Measurements from ENCODE around the gene TCAP. TPM values are rescaled to one million over a fixed set of nuclear protein-coding genes. Genes with fewer than 3 reads are reported as not detected.

The TCAP gene
- polyA plus RNA-seq, 1 experiment, result 0.12 TPM

DNA sequence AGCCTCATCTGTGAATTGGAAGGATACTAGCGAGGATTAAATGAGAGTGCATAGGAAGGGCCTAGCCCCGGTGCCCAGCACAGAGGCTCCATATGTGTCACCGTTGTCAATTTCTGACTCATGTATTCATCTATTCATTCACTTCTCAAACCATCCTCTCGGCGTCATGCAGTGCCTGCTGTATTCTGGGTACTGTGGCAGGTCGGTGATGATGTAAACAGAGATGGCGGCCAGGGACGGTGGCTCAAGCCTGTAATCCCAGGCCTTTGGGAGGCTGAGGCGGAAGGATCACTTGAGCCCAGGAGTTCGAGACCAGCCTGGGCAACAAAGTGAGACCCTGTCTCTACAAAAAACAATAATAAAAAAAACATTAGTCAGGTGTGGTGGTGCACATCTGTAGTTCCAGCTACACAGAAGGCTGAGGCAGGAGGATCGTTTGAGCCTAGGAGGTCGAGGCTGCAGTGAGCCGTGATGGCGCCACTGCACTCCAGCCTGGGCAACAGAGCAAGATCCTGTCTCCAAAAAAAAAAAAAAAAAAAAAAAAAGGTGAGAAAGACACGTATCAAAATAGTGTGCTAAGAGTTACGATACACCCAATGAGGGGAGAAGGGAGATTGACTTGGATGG is 42.7 kb upstream of the TCAP start:
- no peaks in the 10 kb centered on the region for H3K9me3 ChIP-seq (ENCODE audit: control insufficient read depth, insufficient read depth, low read length)
- ChIA-PET POLR2A (interaction anchor here (1.0 to 1.3 kb wide), 2 partner anchors 15 to 77 kb away, joined by 3 to 6 read pairs; partner anchors contain the start of gene ERBB2), CTCF (interaction anchor here (0.5 to 7.8 kb wide), 29 partner anchors 11 to 357 kb away, joined by 3 to 227 read pairs (median 7); partner anchors contain the start of genes MIEN1 and PNMT)
- H3K4me3 ChIP-seq (ENCODE audit: low read depth, low read length), result no peak overlapping the region
- H3K27me3 ChIP-seq (ENCODE audit: control insufficient read depth, insufficient read depth, low read length), result peaks cover 44% of the 10 kb centered on the region
- H3K27ac ChIP-seq (ENCODE audit: low read depth, low read length), result no peak overlapping the region
- no peak for DNase-seq (ENCODE audit: low read depth, low spot score)
- TF ChIP-seq, protein P1, sequence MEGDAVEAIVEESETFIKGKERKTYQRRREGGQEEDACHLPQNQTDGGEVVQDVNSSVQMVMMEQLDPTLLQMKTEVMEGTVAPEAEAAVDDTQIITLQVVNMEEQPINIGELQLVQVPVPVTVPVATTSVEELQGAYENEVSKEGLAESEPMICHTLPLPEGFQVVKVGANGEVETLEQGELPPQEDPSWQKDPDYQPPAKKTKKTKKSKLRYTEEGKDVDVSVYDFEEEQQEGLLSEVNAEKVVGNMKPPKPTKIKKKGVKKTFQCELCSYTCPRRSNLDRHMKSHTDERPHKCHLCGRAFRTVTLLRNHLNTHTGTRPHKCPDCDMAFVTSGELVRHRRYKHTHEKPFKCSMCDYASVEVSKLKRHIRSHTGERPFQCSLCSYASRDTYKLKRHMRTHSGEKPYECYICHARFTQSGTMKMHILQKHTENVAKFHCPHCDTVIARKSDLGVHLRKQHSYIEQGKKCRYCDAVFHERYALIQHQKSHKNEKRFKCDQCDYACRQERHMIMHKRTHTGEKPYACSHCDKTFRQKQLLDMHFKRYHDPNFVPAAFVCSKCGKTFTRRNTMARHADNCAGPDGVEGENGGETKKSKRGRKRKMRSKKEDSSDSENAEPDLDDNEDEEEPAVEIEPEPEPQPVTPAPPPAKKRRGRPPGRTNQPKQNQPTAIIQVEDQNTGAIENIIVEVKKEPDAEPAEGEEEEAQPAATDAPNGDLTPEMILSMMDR (IDR thresholded peaks at IDR 0.05; ENCODE audit: low read depth, low read length), result no peak

DNA sequence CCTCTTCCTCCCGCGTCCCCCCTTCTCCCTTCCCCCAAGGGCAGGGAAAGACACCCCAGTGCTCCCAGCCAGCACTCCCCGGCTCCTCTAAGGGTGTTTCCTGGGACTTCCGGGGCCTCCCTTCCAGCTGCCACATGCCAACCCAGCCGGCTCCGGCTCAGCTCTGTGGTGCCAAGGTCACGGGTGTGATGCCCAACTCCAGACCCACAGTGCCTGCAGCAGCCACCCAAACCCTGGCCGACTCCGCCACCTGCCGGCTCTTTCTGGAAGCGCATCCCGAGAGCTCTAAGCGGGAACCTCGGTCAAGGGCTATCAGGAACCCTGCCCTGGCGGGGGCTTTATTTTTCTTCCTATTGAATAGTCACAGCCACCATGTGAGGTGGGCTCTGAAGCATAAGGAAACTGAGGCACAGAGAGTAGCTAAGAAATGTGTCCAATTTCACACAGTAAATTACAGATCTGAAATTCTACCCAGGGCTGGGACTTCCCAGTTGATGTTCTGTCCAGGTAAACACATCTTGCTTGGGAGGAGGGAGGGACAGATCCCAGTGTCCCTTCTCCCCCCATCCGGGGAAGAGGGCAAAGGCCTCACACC is 41.7 kb upstream of the TCAP start:
- no peak for DNase-seq (ENCODE audit: low read depth, low spot score)
- Histone ChIP-seq H3K27me3 (ENCODE audit: control insufficient read depth, insufficient read depth, low read length) (peaks cover 53% of the 10 kb centered on the region), H3K9me3 (ENCODE audit: control insufficient read depth, insufficient read depth, low read length) (no peaks in the 10 kb centered on the region), H3K27ac (ENCODE audit: low read depth, low read length) (no peak overlapping the region), H3K4me3 (ENCODE audit: low read depth, low read length) (no peak overlapping the region)
- TF ChIP-seq, protein P1 (IDR thresholded peaks at IDR 0.05; ENCODE audit: low read depth, low read length), result peak; percentile 92
- ChIA-PET POLR2A (no interaction called here), CTCF (interaction anchor here (0.6 to 7.8 kb wide), 35 partner anchors 8 to 417 kb away, joined by 3 to 227 read pairs (median 4); partner anchors contain the start of genes PGAP3, PNMT, PSMD3 and STARD3)

DNA sequence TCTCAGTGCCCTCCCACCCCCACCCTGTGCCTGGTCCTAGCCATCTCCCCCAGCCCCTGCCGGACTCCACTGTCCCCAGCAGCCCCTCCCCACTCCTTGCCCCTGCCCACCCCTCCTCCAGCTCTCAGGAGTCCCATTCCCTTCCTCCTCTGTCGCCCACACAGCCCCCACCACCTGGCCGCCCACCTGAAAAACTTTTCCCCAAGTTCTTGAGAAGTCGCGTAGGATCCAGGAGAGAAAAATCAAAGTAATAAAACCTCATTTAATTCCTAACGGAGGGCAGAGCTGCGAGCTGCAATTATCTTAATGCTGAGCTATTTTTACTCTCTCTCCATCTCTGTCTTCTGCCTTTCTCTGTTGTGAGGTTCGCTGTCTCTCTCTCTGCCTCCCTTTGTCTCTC is 40.8 kb upstream of the TCAP start:
- Histone ChIP-seq H3K4me3 (ENCODE audit: low read depth, low read length) (no peak overlapping the region), H3K27me3 (ENCODE audit: control insufficient read depth, insufficient read depth, low read length) (peaks cover 57% of the 10 kb centered on the region), H3K9me3 (ENCODE audit: control insufficient read depth, insufficient read depth, low read length) (no peaks in the 10 kb centered on the region), H3K27ac (ENCODE audit: low read depth, low read length) (no peak overlapping the region)
- TF ChIP-seq, protein P1 (IDR thresholded peaks at IDR 0.05; ENCODE audit: low read depth, low read length), result no peak
- CTCF ChIA-PET, result interaction anchor here (1.6 to 7.8 kb wide), 5 partner anchors 9 to 96 kb away, joined by 8 to 227 read pairs (median 92); partner anchors contain the start of gene PNMT
- POLR2A ChIA-PET, result no interaction called here
- DNase-seq (ENCODE audit: low read depth, low spot score), result no peak

DNA sequence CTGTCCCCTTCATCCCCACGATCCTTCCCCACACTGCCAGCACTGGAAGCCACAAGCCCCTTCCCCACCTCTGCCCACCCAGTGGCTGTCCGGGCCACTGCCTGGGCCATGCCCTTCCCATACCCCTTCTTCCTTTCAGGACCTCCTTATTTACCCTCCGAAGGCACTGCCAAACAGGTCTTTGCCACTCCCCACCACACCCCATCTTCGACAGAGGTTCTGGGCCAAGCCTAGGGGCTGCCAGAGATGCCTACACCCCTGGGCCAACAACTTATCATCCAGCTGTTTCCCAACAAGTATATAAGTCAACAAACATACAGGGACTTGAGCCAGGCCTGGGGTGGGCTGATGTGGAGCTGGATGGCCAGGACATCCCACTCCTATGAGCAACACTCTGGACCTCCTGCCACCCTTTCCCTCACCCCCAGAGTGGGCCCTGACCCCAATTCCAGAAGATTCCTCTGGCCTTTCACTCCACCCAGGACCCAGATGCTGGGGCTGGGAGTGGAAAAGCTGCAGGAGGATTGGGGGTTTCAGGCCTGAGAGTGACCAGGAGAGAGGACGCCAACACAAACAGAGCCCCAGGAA is 39.9 kb upstream of the TCAP start:
- no peak for DNase-seq (ENCODE audit: low read depth, low spot score)
- no peak overlapping the region for H3K27ac ChIP-seq (ENCODE audit: low read depth, low read length)
- H3K27me3 ChIP-seq (ENCODE audit: control insufficient read depth, insufficient read depth, low read length), result peaks cover 63% of the 10 kb centered on the region
- CTCF ChIA-PET, result interaction anchor here (4.8 to 7.8 kb wide), 4 partner anchors 8 to 76 kb away, joined by 62 to 227 read pairs (median 103); partner anchors contain the start of gene PNMT
- POLR2A ChIA-PET, result interaction anchor here (0.6 kb wide), 1 partner anchor 24 kb away, joined by 3 read pairs; no protein-coding TSS in a partner anchor
- no peaks in the 10 kb centered on the region for H3K9me3 ChIP-seq (ENCODE audit: control insufficient read depth, insufficient read depth, low read length)
- H3K4me3 ChIP-seq (ENCODE audit: low read depth, low read length), result no peak overlapping the region
- TF ChIP-seq, protein P1 (IDR thresholded peaks at IDR 0.05; ENCODE audit: low read depth, low read length), result no peak
